Measurements from ENCODE around the gene RAB27A. TPM values are rescaled to one million over a fixed set of nuclear protein-coding genes. Genes with fewer than 3 reads are reported as not detected.

Gene RAB27A
- total RNA-seq, 2 donors from 2014 or later: 21.0 to 40.7 TPM

GRCh38 chr15:55322467-55322866 is 32.9 kb upstream of the RAB27A start:
- no peaks in the 10 kb centered on the region for H3K27me3 ChIP-seq (replicated peaks; ENCODE audit: insufficient read depth)
- peaks cover 5% of the 10 kb centered on the region for H3K36me3 ChIP-seq
- H3K4me3 ChIP-seq: no peak overlapping the region
- TF ChIP-seq, protein P1, sequence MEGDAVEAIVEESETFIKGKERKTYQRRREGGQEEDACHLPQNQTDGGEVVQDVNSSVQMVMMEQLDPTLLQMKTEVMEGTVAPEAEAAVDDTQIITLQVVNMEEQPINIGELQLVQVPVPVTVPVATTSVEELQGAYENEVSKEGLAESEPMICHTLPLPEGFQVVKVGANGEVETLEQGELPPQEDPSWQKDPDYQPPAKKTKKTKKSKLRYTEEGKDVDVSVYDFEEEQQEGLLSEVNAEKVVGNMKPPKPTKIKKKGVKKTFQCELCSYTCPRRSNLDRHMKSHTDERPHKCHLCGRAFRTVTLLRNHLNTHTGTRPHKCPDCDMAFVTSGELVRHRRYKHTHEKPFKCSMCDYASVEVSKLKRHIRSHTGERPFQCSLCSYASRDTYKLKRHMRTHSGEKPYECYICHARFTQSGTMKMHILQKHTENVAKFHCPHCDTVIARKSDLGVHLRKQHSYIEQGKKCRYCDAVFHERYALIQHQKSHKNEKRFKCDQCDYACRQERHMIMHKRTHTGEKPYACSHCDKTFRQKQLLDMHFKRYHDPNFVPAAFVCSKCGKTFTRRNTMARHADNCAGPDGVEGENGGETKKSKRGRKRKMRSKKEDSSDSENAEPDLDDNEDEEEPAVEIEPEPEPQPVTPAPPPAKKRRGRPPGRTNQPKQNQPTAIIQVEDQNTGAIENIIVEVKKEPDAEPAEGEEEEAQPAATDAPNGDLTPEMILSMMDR (IDR thresholded peaks at IDR 0.05): no peak
- H3K27ac ChIP-seq: no peak overlapping the region
- peaks cover 19 to 25% of the 10 kb centered on the region in 2 donors for H3K4me1 ChIP-seq (ENCODE audit: control insufficient read depth in 1 of 2, low read depth in 2 of 2)
- ATAC-seq (ENCODE audit: insufficient number of reproducible peaks, low FRiP score, low read depth) (no peak), DNase-seq (ENCODE audit: low spot score) (no peak)
- no peaks in the 10 kb centered on the region for H3K9me3 ChIP-seq

DNA sequence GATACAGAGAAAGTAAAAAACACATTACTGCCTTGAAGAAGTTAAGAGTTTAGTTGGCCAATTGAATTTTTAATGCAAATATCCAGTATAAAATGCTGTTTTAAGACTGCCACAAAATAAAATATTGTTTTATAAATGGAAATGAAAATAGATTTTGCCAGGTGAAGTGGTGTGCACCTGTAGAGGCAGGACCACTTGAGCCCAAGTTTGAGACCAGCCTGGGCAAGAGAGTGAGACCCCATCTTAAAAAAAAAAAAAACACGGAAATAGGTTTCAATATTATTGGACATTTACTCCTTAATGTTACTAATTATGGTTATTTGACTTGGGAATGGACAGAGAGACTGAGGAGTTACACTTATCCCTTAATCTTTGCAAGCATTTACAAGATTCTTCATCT is 31.4 kb upstream of the RAB27A start:
- DNase-seq (ENCODE audit: low spot score) (no peak), ATAC-seq (ENCODE audit: insufficient number of reproducible peaks, low FRiP score, low read depth) (no peak)
- no peak overlapping the region for H3K27ac ChIP-seq
- H3K4me1 ChIP-seq (ENCODE audit: control insufficient read depth in 1 of 2, low read depth in 2 of 2): peaks cover 26 to 34% of the 10 kb centered on the region in 2 donors
- H3K9me3 ChIP-seq: no peaks in the 10 kb centered on the region
- H3K27me3 ChIP-seq (replicated peaks; ENCODE audit: insufficient read depth): no peaks in the 10 kb centered on the region
- peaks cover 5% of the 10 kb centered on the region for H3K36me3 ChIP-seq
- TF ChIP-seq, protein P1 (IDR thresholded peaks at IDR 0.05): no peak
- H3K4me3 ChIP-seq: no peak overlapping the region

DNA sequence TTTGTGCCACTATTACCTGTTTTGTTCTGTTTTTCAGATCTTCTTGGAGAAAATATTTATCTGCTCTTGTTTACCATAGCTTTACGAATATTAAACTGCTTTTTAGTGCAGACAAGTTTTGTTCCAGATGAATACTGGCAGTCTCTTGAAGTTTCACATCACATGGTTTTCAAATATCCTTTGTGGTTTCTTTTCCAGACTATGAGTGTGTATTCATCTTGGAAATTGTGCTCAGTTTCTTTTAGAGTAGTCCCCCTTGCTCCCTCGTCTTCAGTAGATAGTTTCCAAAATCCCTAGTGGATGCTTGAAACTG is 30.6 kb upstream of the RAB27A start:
- H3K9me3 ChIP-seq: no peaks in the 10 kb centered on the region
- DNase-seq (ENCODE audit: low spot score) (no peak), ATAC-seq (ENCODE audit: insufficient number of reproducible peaks, low FRiP score, low read depth) (no peak)
- H3K36me3 ChIP-seq: peaks cover 5% of the 10 kb centered on the region
- no peaks in the 10 kb centered on the region for H3K27me3 ChIP-seq (replicated peaks; ENCODE audit: insufficient read depth)
- H3K4me1 ChIP-seq (ENCODE audit: control insufficient read depth in 1 of 2, low read depth in 2 of 2): peaks cover 26 to 34% of the 10 kb centered on the region in 2 donors
- peak overlapping the region in 1 of 2 donors; percentile 98 for H3K27ac ChIP-seq
- TF ChIP-seq, protein P1 (IDR thresholded peaks at IDR 0.05): no peak
- peak overlapping the region; percentile 96 for H3K4me3 ChIP-seq

DNA sequence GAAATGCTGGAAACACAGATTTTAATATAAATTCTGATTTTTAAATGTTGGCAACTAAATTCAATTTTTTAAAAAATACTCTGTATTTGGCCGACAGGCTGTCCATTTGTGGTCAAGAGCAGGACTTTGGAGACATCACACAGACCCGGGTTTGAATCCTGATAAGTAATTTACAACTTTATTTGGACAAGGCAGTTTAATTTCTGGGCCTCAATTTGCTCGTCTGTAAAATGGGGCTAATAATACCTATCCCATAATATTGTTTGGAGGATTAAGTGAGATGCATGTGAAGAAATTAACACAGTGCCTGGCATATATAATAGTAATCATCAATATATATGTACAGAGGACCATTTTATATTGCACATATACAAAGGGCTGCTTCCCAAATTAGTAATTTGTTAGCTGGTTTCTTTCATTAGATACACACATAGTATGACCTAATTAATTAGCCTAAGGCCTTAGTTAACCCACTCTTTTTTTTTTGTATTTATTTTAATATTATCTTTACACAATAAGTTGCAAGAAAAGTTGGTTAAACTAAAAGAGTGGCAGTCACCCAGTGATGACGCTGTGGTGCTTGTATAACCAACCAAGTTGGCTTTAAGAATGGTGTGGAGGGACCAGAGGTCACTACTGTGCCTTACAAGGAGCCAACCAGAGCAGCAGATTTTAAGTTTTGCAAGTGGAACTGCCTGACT is 30.1 kb upstream of the RAB27A start:
- H3K27ac ChIP-seq: peak overlapping the region; percentile 91 to 98
- peaks cover 3% of the 10 kb centered on the region for H3K36me3 ChIP-seq
- ATAC-seq (ENCODE audit: insufficient number of reproducible peaks, low FRiP score, low read depth): no peak

More for the DNA sequence above, 30.1 kb upstream of the RAB27A start:
- peak overlapping the region; percentile 96 for H3K4me3 ChIP-seq
- TF ChIP-seq, protein P1 (IDR thresholded peaks at IDR 0.05): no peak
- no peaks in the 10 kb centered on the region for H3K9me3 ChIP-seq
- H3K4me1 ChIP-seq (ENCODE audit: control insufficient read depth in 1 of 2, low read depth in 2 of 2): peaks cover 26 to 34% of the 10 kb centered on the region in 2 donors
- no peaks in the 10 kb centered on the region for H3K27me3 ChIP-seq (replicated peaks; ENCODE audit: insufficient read depth)
- DNase-seq (ENCODE audit: low spot score): no peak

Data from thoracic aorta (tissue), 2 donors.